HepG2 (cell line): ENCODE data around the gene FOXD2. TPM values are rescaled to one million over a fixed set of nuclear protein-coding genes. Genes with fewer than 3 reads are reported as not detected.

ENCODE experiments used
- ATAC-seq: fragments of 200-7000 bp; cut with Tn5 transposase; 3 replicates; pipeline ENCODE4 v1.9.1; 2020; ENCODE audit warnings: mild to moderate bottlenecking, moderate library complexity
- BruUV-seq: library from RNA; stranded (reverse); fragments of 400-500 nt; replicated peaks from 2 replicates; lab custom pipeline; 2021; lab: Mats Ljungman, UMichigan
- CTCF ChIA-PET: fragments of 300-600 bp; formaldehyde crosslinking; extraction: SDS; loops from one replicate; lab custom pipeline; 2021; ENCODE audit warnings: low total read pairs, inconsistent platforms, low intra/inter-chr PET ratio; lab: Yijun Ruan, JAX
- POLR2A ChIA-PET: fragments of 350-600 bp; sonication (Branson Sonifier 250); formaldehyde crosslinking; loops from one replicate; lab custom pipeline; 2020; ENCODE audit warnings: antibody characterized with exemption, inconsistent platforms; lab: Yijun Ruan, JAX
- DNase-seq: peaks from one replicate; pipeline ENCODE4 v3.0.0-alpha.2; 2015; ENCODE audit warnings: low spot score
- FAIRE-seq: peaks from 3 replicates; lab custom pipeline; 2011; peaks lifted over from hg19 to GRCh38; lab: Jason Lieb, UNC
- H2AFZ ChIP-seq: one replicate; pipeline ENCODE4 v1.6.1; 2011; ENCODE audit warnings: low read length, inconsistent platforms
- H3K27ac ChIP-seq: fragments of 300-600 bp; 3 replicates; pipeline ENCODE4 v1.8.0; 2011; ENCODE audit warnings: mixed run types, mild to moderate bottlenecking, mixed read lengths, low read length, inconsistent platforms; ENCODE audit not compliant: insufficient read depth; ENCODE audit errors: extremely low read length
- H3K27me3 ChIP-seq, 2 experiments: fragments of 200-600 bp in 1 of 2; 2 replicates in 1 of 2; 3 replicates in 1 of 2; pipeline versions ENCODE4 v1.6.0 to v1.8.0; 2011; ENCODE audit warnings: low read length in 2 of 2, mild to moderate bottlenecking in 2 of 2, moderate library complexity in 2 of 2, inconsistent platforms in 1 of 2; ENCODE audit not compliant: insufficient read depth in 2 of 2, control insufficient read depth in 1 of 2
- H3K36me3 ChIP-seq, 2 experiments: fragments of 200-600 bp in 1 of 2; replicated peaks in 1 of 2; 2 replicates in 1 of 2; 3 replicates in 1 of 2; pipeline versions ENCODE4 v1.5.1 to v1.8.0; 2011; ENCODE audit warnings: low read length in 2 of 2, inconsistent platforms in 1 of 2; ENCODE audit not compliant: insufficient read depth in 2 of 2, control insufficient read depth in 1 of 2
- H3K4me1 ChIP-seq: 2 replicates; pipeline ENCODE4 v1.5.1; 2012; ENCODE audit warnings: low read length, inconsistent platforms; ENCODE audit not compliant: insufficient read depth
- H3K4me2 ChIP-seq: 2 replicates; pipeline ENCODE4 v1.6.0; 2011; ENCODE audit warnings: low read depth, low read length, inconsistent platforms
- H3K4me3 ChIP-seq, 3 experiments: fragments of 200-600 bp in 1 of 3; sonication (generic), shearing (Covaris generic) in 1 of 3; replicated peaks in 1 of 3; 2 replicates each; pipeline ENCODE4 v1.5.1; 2011 to 2016; ENCODE audit warnings: low read length in 3 of 3, inconsistent platforms in 2 of 3, low read depth in 2 of 3, mild to moderate bottlenecking in 2 of 3, control low read depth in 1 of 3, mixed read lengths in 1 of 3; ENCODE audit not compliant: insufficient read depth in 1 of 3
- H3K79me2 ChIP-seq: one replicate; pipeline ENCODE4 v1.6.1; 2011; ENCODE audit warnings: low read length, inconsistent platforms; ENCODE audit not compliant: insufficient read depth
- H3K9ac ChIP-seq: 2 replicates; pipeline ENCODE4 v1.6.0; 2011; ENCODE audit warnings: mild to moderate bottlenecking, low read depth, low read length, inconsistent platforms; ENCODE audit not compliant: insufficient read depth
- H3K9me3 ChIP-seq: 2 replicates; pipeline ENCODE4 v1.5.1; 2012; ENCODE audit warnings: mild to moderate bottlenecking, low read length
- H4K20me1 ChIP-seq: 2 replicates; pipeline ENCODE4 v1.6.0; 2011; ENCODE audit warnings: inconsistent platforms, mild to moderate bottlenecking, low read length, moderate library complexity; ENCODE audit not compliant: insufficient read depth
- CENPBD1 ChIP-seq: sonication (generic); formaldehyde crosslinking; IDR thresholded peaks from 2 replicates; pipeline ENCODE4 v1.8.0; 2022; ENCODE audit warnings: missing genetic modification reagents, low read depth, mild to moderate bottlenecking, borderline replicate concordance
- ELF3 ChIP-seq: IDR thresholded peaks from 2 replicates; pipeline ENCODE4 v1.6.1; 2016; ENCODE audit warnings: missing genetic modification reagents, missing compliant biosample characterization
- JARID2 ChIP-seq: sonication (generic); formaldehyde crosslinking; IDR thresholded peaks from 2 replicates; pipeline ENCODE4 v1.8.1; 2023; ENCODE audit warnings: missing genetic modification reagents, inconsistent platforms; ENCODE audit not compliant: insufficient replicate concordance
- KDM2A ChIP-seq: sonication (generic); formaldehyde crosslinking; IDR thresholded peaks from 2 replicates; pipeline ENCODE4 v1.4.0; 2020; ENCODE audit warnings: low read depth, missing genetic modification reagents, borderline replicate concordance
- STAG1 ChIP-seq: sonication (generic); formaldehyde crosslinking; IDR thresholded peaks from 2 replicates; pipeline ENCODE4 v1.4.0; 2020; ENCODE audit warnings: missing genetic modification reagents
- TAF1 ChIP-seq: sonication (generic); formaldehyde crosslinking; IDR thresholded peaks from 2 replicates; pipeline ENCODE4 v1.4.0; 2020; ENCODE audit warnings: missing genetic modification reagents
- ZNF142 ChIP-seq: sonication (generic); formaldehyde crosslinking; IDR thresholded peaks from 2 replicates; pipeline ENCODE4 v1.4.0; 2020; ENCODE audit warnings: missing genetic modification reagents
- WGBS: methylation state at CpG from one replicate; pipeline ENCODE4 v1.1.6; 2017; ENCODE audit warnings: low lambda C conversion rate; 5-methylcytosine and 5-hydroxymethylcytosine counted together
- in situ Hi-C: cut with HindIII; loops from 2 replicates; pipeline ENCODE4 v1.10.0; 2017; ENCODE audit warnings: low pct_unique_long_range_greater_than_20kb; ENCODE audit not compliant: extremely low pct_ligation_motif_present
- intact Hi-C: fragments of 100-400 bp; cut with micrococcal nuclease; formaldehyde crosslinking; loops from one replicate; pipeline ENCODE4 v1.10.0; 2022; ENCODE audit not compliant: unreplicated experiment
- polyA plus RNA-seq, 8 experiments: library from polyadenylated mRNA; depleted of rRNA in 3 of 8; stranded (reverse) in 7 of 8; unstranded in 1 of 8; fragments of >200 nt; fragmentation: Illumina TruSeq in 4 of 8; extraction: Trizol in 4 of 8; gene quantifications; 2 replicates each; pipeline versions ENCODE4 v1.2.1 to v1.2.3, GENCODE V29; 2011 to 2016; ENCODE audit warnings: low read depth in 4 of 8, missing spikeins in 1 of 8, mixed read lengths in 1 of 8; ENCODE audit not compliant: insufficient read depth in 1 of 8
- total RNA-seq, 5 experiments: library from RNA; depleted of rRNA; stranded (reverse); fragments of >200 nt; fragmentation: Illumina TruSeq; extraction: Trizol; gene quantifications; 2 replicates each; pipeline ENCODE4 v1.2.3, GENCODE V29; 2016; ENCODE audit warnings: low read depth in 1 of 5
- TF ChIP-seq, protein P1 (sequence below): sonication (generic); formaldehyde crosslinking; IDR thresholded peaks from 2 replicates; pipeline ENCODE4 v1.4.0; 2020; ENCODE audit warnings: missing genetic modification reagents, borderline replicate concordance

FOXD2 gene
- total and polyA plus RNA-seq, 2 of the 13 experiments (the other 11 are each of a cell fraction or from before 2014, with no cell fraction given), result 0.01 to 0.09 TPM

DNA sequence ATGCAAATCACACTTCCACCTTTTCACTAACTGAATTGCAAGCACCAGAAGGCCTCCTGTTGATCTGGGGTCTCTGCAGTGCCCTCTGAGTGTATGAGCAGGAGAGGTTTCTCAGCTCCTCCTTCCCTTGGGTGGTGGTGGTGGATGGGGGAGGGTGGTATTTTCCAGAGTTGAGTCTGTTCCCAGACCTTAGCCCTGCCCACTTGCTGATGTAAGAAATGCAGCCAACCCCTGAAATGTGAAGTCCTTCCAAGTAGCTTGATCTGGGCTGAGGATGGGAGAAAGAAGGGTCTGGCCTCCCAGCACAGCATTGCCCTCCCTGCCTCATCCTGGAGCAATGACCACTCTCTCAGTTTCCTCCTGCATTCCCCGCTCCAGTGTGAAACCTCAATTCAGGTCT is 6.3 kb upstream of the FOXD2 start (continued):
- TF ChIP-seq TAF1, result no peak
- no peak for TF ChIP-seq ELF3

DNA sequence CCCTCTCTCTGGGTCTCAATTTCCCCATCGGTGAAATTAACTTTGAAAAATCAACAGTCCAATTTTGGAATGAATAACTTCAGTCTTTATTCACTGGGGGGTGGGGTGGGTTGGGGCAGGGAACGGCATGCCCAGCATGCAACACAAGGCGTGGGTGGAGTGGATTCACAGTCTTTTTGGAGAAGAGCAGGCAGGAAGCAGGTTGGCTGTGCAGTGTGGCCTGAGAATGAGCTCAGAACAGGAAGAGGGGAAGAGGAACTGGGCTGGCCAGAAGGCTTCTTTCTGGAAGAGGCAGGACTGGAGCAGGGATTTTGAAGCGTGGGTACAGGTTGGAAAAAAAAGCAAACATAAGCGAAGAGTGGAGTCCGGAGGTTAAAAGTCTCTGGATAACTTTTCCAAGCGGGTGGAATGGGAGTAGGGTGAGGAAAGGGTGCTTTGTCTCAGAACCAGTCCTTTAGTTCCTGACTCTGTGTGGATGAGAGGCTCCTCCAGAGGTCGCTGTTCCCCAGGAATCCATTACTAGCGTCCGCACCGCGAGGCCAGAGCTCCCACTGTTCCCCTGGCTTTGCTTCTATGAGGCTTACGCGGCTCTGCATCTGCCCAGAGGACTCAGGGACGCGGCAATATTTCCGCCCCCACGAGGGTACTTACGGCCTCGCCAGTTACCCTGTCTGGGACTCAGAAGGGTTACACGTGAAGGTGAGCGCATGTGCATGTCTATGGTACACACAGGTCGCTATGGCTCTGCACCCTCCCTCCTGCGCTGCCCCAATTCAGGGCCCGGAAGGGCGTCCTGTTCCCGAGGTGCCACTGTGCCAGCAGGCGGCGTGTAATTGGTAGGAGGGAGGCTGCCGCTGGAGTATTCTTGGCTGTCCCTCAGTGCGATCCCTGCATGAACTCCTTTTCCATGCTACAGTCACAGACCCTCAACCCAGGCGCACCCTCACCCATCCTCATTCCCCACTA is 5.5 kb upstream of the FOXD2 start:
- Histone ChIP-seq H3K9ac (no peak overlapping the region), H3K27ac (no peak overlapping the region), H3K9me3 (no peaks in the 10 kb centered on the region), H4K20me1 (no peaks in the 10 kb centered on the region), H3K4me1 (peaks cover 21% of the 10 kb centered on the region), H3K4me2 (no peak overlapping the region), H3K27me3 (no peaks in the 10 kb centered on the region), H3K36me3 (no peaks in the 10 kb centered on the region), H2AFZ (no peak overlapping the region), H3K4me3 (no peak overlapping the region), H3K79me2 (no peaks in the 10 kb centered on the region)
- intact Hi-C loops, result loop anchor here (1.0 kb wide), 1 partner anchor 294 kb away; no protein-coding TSS in a partner anchor
- no TSS peak for BruUV-seq
- ATAC-seq (peak; percentile 72), FAIRE-seq (peak; percentile 55), DNase-seq (peak; percentile 39)
- ChIA-PET CTCF (interaction anchor here (0.7 to 1.2 kb wide), 2 partner anchors 193 to 294 kb away, joined by 4 to 7 read pairs; no protein-coding TSS in a partner anchor), POLR2A (no interaction called here)
- in situ Hi-C loops, result no loop called here
- WGBS, result 66% methylated on average over 32 of the region's 32 CpGs
- TF ChIP-seq, protein P1, sequence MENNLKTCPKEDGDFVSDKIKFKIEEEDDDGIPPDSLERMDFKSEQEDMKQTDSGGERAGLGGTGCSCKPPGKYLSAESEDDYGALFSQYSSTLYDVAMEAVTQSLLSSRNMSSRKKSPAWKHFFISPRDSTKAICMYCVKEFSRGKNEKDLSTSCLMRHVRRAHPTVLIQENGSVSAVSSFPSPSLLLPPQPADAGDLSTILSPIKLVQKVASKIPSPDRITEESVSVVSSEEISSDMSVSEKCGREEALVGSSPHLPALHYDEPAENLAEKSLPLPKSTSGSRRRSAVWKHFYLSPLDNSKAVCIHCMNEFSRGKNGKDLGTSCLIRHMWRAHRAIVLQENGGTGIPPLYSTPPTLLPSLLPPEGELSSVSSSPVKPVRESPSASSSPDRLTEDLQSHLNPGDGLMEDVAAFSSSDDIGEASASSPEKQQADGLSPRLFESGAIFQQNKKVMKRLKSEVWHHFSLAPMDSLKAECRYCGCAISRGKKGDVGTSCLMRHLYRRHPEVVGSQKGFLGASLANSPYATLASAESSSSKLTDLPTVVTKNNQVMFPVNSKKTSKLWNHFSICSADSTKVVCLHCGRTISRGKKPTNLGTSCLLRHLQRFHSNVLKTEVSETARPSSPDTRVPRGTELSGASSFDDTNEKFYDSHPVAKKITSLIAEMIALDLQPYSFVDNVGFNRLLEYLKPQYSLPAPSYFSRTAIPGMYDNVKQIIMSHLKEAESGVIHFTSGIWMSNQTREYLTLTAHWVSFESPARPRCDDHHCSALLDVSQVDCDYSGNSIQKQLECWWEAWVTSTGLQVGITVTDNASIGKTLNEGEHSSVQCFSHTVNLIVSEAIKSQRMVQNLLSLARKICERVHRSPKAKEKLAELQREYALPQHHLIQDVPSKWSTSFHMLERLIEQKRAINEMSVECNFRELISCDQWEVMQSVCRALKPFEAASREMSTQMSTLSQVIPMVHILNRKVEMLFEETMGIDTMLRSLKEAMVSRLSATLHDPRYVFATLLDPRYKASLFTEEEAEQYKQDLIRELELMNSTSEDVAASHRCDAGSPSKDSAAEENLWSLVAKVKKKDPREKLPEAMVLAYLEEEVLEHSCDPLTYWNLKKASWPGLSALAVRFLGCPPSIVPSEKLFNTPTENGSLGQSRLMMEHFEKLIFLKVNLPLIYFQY, result no peak
- peak; percentile 78 for TF ChIP-seq STAG1
- no peak for TF ChIP-seq ZNF142 (CRISPR knock-in tag)
- TF ChIP-seq CENPBD1 (CRISPR knock-in tag), result no peak
- no peak for TF ChIP-seq JARID2 (CRISPR knock-in tag)
- TF ChIP-seq KDM2A (CRISPR knock-in tag), result peak; percentile 28; the same call in 1 of the 2 replicates
